M059J (cell line): ENCODE measurements around the gene NAGPA. TPM values are rescaled to one million over a fixed set of nuclear protein-coding genes. Genes with fewer than 3 reads are reported as not detected.

Source experiments
- total RNA-seq: library from RNA; depleted of rRNA; stranded (reverse); fragments of >200 nt; shearing (Covaris generic); gene quantifications from 2 replicates; pipeline ENCODE4 v1.2.3, GENCODE V29; 2014; rRNA removed

Gene NAGPA
- total RNA-seq, 1 experiment from 2014 or later: 19.0 TPM

Other genes with a start within 250 kb of the NAGPA start
- gene SEPTIN12, start 245.6 kb downstream of the NAGPA start, total RNA-seq: not detected in 2 replicates
- not detected in 2 replicates for gene SMIM22, start 238.6 kb downstream of the NAGPA start, total RNA-seq
- 18.9 and 21.7 TPM in 2 replicates for gene ROGDI, start 231.3 kb downstream of the NAGPA start, total RNA-seq
- 24.9 and 42.0 TPM in 2 replicates for gene GLYR1, start 186.6 kb downstream of the NAGPA start, total RNA-seq
- 22.8 and 48.3 TPM in 2 replicates for gene UBN1, start 186.5 kb downstream of the NAGPA start, total RNA-seq
- gene PPL, start 96.8 kb downstream of the NAGPA start, total RNA-seq: 1.8 and 2.2 TPM in 2 replicates
- gene SEC14L5, start 75.6 kb downstream of the NAGPA start, total RNA-seq: 0.02 TPM in 1 of 2 replicates, not detected in the other
- 0.17 TPM in 1 of 2 replicates, not detected in the other for gene C16orf89, start 32.0 kb upstream of the NAGPA start, total RNA-seq
- 20.3 and 23.9 TPM in 2 replicates for gene ALG1, start 37.9 kb upstream of the NAGPA start, total RNA-seq
- 15.4 and 19.4 TPM in 2 replicates for gene EEF2KMT, start 63.9 kb upstream of the NAGPA start, total RNA-seq